ENCODE measurements around the gene SSBP3.

The SSBP3 gene

DNA sequence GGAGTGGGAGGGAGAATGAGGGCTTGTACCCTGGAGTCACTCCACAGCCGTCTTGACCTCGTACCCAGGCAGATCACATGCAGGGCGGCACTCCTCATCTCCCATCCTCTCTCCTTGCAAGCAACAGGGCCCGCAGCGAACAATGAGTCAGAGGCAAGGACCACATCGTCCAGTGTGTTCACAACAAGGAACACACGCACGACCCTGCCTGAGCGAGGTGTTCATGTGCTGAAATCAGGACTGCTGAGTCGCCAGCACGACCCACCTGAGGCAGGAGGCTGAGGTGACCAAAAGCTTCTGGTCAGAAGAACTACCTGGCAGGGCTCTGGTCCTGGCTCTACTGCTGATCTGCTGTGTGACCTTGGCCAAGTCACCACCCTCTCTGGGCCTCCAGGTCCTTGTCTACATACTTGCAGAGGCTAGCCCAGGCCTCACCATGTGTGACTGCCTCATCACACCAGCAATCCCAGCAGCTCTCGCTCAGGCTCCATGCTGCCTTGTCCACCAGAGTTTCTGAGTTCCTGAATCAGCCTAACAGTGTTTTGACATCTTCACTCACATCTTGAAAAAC is 78.0 kb downstream of the SSBP3 start:
- DNase-seq = no peak

- DNase-seq = no peak
Measured at GRCh38 chr1:54327386-54328065, 78.7 kb downstream of the SSBP3 start.

GRCh38 chr1:54326543-54327385 is 79.4 kb downstream of the SSBP3 start:
- no peak for DNase-seq

GRCh38 chr1:54325703-54326461 is 80.3 kb downstream of the SSBP3 start:
- DNase-seq = no peak

GRCh38 chr1:54325284-54325683 is 80.9 kb downstream of the SSBP3 start:
- DNase-seq = no peak

- no peak for DNase-seq
Measured at GRCh38 chr1:54324251-54325140, 81.7 kb downstream of the SSBP3 start.

DNA sequence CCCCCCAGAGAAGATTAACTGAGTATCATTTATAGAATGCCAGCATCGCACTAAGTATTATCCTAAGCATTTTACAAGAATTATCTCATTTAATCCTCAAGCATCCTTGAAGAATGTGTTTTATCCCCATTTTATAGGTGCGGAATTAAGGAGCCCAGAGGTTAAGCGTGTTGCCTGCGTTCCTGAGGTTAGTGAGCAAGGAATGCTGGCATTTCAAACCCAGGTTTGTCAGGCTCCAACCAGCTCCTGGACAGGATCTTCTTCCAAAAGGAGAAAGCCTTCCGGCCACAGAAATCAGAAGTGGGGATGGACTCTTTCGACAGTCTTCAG is 82.3 kb downstream of the SSBP3 start:
- no peak for DNase-seq

GRCh38 chr1:54323324-54323739 is 82.9 kb downstream of the SSBP3 start:
- no peak for DNase-seq

GRCh38 chr1:54318246-54318814 is 87.9 kb downstream of the SSBP3 start:
- no peak for DNase-seq

DNA sequence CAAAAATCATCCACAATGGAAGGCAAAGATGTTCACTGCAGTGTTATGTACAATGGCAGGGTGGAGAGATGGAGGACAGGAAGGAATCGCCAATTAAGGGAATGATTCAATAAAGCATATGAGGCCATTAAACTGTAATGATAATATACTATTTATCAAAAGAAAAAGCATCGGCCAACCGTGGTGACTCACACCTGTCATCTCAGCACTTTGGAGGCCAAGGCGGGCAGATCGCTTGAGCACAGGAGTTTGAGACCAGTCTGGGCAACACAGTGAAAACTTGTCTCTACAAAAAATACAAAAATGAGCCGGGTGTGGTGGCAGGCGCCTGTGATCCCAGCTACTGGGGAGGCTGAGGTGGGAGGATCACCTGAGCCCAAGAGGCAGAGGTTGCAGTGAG is 89.1 kb downstream of the SSBP3 start:
- no peak for DNase-seq

GRCh38 chr1:54315099-54315498 is 91.1 kb downstream of the SSBP3 start:
- DNase-seq = no peak

- no peak for DNase-seq
Measured at GRCh38 chr1:54314696-54315095, 91.5 kb downstream of the SSBP3 start.

GRCh38 chr1:54312796-54313316 is 93.3 kb downstream of the SSBP3 start:
- DNase-seq = peak; percentile 28

GRCh38 chr1:54311506-54311905 is 94.7 kb downstream of the SSBP3 start:
- DNase-seq = no peak

- peak; percentile 54 for DNase-seq
Measured at GRCh38 chr1:54310439-54311328, 95.5 kb downstream of the SSBP3 start.

DNA sequence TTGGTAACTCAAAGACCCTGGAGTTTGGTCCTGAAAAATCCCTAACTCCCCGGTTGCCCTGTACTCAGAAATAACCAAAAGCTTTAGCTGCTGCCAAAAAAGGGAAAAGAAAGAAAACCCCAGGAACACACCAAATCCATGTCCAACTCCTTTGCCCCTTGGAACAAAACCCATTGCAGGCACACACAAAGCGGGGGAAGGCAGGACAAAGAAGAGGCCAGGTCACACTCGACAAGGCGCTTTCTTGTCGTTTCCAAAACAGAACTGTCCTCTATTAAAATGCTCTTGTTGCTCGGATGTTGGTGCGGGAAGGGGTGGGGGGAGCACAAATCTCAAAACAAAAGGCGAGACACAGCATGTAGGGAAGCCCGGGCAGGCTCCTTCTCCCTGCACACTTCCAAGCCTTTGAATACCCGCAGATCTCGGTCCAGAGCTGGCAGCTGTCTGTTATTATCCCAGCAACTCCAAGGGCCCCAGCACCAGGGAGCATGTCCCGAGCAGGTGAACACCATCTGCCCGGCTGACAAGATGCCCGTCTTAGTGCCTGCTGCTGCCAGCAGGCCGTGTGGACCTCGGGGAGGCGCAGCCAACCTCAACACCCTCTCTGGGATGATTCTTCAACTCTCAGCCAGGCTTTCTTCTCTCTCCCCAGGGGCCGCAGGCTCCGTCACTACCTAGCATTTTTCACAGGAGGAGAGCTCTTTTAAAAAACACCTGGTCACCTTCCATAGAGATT is 96.4 kb downstream of the SSBP3 start:
- DNase-seq = no peak

DNA sequence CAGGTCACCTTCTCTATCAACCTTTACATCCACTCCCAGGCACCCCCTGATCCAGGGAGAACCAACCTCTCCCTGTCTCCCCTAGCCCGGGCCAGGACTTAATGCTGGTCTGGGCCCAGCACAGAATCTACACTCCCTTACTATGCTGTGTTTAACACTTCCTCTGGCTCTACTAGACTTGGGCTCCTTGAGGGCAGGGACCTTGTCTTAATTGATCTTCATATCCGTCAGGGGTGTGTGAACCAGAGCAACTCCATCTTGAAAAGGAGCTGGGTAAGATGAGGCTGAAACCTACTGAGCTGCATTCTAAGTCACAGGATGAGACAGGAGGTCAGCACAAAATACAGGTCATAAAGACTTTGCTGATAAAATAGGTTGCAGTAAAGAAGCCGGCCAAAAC is 98.9 kb downstream of the SSBP3 start:
- no peak for DNase-seq

DNA sequence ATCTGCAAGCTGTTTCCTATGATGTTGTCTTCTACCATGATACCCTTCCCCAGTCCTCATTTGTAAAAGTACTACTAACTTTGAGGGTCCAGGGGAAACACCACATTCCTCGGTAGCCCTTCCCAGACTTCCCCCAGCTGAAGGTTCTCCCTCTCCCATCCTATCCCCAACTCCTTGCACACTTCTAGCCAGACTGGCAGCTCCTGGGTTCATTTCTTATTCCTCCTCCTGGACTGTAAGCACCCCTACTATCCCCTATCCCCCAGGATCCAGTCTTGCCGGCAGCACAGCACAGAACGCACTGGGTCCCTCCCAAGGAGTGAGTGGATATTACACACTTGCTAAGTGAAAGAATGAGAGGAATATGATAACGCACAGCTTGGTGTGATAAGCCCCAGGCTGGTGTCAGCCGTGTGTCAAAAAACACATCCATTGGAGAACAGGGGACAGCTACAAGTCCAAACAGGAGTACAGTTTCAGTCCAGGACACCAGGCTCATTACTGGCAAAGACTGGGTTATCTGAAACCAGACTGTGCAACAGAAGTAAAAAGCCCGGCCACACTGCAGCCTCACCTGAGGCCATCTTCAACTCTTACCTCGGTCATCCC is 100.2 kb downstream of the SSBP3 start:
- DNase-seq = no peak

GRCh38 chr1:54304518-54304917 is 101.7 kb downstream of the SSBP3 start:
- no peak for DNase-seq
